HG03159 (cell line): ENCODE data around the gene TXNRD2.
"Not testable (repeated sequence)": the region's sequence is repeated elsewhere in the genome, so short reads cannot be mapped to it uniquely, and the experiment has no call there.

Source experiments
- ATAC-seq: cut with Tn5 transposase; IDR thresholded peaks from one replicate; pipeline ENCODE4 v1.9.1; 2021; ENCODE audit warnings: mild to moderate bottlenecking, moderate library complexity; ENCODE audit not compliant: unreplicated experiment

The TXNRD2 gene

DNA sequence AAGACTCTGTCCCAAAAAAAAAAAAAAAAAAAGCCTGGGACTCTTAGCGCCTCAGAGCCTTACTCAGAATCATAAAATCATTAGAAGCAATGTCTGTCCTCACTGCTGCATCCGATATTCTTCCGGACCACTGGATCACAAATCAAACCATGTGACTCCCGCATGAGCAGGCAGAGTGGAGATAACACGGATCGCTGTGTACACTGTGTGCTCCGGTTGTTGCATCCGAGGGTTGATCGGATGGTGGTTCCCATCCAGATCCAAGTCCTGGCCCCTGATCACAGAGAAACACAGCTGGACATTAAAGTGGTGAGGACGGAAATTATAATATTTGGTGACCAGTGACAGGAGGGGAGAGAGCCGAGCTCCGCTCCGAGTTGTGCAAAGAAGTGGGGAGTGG lies 9.7 kb upstream of the TXNRD2 start:
- ATAC-seq = no peak

DNA sequence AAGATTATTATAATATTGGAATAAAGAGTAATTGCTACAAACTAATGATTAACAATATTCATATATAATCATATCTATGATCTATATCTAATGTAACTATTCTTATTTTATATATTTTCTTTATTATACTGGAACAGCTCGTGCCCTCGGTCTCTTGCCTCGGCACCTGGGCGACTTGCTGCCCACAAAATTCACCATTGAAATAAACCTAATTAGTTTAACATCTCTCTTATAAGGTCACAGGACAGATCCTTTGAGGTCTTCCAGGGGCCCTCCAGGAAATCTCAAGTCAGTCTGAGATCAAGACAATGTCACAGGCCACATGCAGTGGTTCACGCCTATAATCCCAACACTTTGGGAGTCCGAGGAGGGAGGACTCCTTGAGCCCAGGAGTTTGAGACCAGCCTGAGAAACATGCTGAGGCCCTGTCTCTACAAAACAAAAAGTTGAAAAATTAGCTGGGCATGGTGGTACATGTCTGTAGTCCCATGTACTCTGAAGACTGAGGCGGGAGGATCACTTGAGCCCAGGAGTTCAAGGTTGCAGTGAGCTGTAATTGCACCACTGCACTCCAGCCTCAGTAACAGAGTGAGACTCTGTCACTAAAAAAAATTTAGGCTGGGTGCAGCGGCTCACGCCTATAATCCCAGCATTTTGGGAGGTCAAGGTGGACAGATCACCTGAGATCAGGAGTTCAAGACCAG lies 6.6 kb upstream of the TXNRD2 start:
- ATAC-seq = no peak

DNA sequence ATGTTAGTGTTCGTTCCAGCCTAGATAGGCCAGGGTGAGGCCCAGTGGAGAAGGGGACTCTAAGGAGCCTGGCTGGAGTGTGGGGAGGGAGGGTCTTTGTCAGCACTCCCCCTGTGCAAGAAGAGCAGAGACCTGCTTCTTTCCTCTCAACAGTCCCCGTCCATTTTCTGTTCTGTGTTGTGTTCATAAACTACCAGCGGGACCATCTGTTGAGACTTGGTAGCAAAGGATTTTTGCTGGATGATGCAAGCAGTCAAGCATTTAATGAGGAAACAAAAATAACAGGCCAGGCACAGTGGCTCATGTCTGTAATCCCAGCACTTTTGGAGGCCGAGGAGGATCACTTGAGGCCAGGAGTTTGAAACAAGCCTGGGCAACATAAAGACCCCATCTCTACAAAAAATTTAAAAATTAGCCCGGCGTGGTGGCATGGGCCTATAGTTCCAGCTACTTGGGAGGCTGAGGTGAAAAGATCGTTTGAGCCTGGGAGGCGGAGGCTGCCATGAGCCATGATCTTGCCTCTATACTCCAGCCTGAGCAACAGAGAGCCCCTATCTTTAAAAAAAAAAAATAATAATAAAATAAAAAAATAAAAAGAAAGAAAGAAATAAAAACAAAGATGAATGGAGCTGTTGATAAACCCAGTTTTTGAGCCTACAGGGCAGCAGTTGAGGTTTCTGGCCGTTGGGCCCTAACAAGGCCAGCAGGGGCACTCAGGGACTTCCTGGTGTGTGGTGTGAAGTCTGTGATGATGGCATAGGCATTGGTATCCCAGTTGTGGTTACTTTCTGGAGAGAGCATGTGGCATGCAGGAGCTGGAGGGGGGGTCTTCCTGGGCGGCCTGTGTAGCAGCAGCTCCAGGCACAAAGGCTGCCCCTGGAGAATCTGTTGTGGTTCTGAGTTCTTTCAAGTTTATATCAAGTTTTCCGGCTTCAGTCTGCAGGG lies 1.7 kb upstream of the TXNRD2 start:
- ATAC-seq = no peak

DNA sequence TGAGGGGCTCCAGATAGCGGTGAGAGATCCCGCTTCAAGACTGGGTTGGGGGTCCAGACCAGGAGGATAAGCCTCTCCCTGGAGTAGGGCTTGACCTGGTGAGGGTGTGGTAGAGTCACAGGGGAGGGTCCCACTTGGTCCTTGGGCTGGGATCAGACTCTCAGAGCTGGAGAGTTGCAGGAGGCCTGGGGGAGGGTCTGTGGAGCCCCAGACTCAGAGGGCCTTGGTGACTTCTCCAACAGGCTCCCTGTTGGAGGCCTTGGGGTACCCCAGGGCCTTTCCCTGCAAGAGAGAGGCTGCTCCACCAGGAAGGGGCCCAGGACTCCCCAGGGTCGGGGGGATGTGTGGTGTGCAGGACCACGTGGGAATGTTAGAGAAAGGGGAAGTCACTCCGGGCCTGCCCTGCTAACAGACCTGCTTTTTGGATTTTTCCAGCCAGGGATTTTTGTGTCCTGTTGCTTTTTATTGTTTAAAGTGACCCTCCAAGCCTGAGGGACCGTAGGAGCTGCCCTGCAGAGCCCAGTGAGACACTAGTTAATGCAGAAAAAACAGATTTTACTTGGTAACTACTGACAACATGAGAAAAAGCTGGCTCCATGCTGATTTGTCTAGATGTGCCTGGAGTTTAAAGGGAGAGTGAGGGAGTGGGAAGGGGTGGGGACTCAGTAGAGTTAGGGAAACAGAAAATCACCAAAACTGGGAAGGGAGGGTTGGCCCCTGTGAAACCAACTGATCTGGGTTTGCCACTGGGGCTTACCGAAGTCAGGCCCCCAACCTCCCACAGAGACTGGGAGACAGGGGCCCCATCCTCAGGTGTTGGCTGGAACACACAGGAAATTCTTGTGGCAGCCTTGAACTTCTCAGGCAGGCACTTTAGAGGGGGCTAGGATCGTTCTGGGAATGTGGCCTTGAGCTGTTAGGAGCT lies 801 bp upstream of the TXNRD2 start:
- no peak for ATAC-seq

DNA sequence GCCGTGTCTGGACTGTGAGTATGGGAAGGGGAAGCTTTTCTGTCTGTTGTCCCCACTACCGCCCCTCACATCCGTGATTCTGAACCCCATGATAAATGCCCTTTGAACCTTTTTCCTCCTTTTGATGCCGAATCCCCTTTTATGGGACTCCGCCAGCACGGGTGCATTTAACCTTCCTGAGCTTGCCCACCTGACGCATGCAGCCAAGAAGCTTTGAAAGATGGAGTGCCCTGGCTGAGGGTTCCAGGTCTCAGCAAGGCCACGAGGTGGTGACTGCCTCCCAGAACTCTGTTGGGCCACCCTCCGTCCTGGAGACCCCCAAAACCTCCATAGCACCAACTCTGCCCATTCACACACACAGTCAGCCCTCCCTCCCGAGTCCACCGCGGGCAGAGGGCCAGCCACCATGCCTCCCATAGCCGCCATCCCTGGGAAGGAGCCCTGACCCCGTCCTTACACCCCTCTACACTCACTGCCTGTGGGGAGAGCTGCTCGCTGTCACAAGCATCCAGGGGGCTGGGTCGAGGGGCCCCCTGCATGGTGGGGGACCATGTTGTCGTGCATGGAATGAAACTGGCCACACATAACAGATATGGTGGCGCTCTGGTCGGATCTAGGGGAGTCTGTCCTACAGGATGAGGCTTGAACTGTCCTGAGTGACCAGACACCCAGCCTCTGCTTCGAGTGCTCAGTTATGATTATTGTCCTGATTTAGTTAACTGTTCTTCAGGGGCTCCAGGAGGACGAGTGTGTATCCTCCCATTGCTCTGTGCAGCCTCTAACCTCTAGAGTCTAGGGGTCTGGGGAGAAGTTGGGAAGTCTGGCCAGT lies 868 bp downstream of the TXNRD2 start:
- no peak for ATAC-seq

DNA sequence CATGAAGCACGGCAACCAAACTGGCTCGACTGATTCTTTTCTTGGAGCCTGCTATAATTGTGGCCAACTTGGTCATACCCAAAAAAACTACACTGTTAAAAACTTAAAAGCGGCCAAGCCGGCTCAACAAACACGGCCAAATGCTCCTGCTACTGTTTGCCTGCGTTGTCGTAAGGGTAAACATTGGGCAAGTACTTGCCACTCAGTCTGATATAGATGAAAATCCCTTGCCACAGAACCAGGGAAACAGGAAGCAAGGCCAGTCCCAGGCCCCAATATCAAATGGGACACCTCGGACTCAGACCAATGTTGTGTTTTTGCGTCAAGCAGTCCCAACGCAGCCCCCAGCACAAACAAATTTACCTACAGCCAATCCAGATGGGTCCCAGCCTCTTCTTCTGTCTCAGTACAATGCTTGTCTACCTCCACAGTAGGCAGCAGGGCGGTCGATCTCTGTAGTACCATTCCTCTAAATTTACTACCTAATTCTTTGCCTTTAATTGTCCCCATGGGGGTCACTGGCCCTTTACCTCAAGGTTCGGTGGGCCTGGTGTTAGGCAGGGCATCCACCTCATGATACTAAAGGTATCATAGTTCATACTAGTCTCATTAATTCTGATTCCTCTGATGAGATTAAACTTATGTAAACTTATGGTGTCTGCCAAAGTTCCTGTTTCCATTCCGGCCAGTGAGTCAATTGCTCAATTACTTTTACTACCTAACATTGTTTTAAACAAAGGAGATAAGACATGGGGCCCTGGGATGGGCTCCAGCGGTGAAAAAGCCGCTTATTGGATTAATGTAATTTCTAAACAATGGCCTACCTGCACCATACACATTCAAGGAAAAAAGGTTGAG lies 3.8 kb downstream of the TXNRD2 start:
- no peak for ATAC-seq

DNA sequence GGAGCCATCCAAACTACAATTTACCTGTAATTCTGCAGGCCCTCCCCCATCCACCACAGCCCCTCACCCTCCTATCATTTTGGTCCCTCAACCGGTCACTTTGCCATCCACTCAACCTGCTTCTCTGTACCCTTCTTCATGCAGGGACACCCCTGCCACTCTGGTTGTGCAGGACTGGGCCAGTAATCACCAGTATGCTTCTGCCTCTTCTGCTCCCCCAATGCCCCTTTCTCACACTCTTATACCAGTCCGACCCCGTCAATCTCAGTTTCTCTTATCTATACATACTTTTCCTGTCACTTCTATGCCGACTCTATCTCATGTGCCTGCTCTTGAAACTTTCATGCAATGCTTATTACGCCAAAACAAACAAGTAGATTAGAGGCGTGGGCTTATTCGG lies 5.1 kb downstream of the TXNRD2 start:
- ATAC-seq = no peak

DNA sequence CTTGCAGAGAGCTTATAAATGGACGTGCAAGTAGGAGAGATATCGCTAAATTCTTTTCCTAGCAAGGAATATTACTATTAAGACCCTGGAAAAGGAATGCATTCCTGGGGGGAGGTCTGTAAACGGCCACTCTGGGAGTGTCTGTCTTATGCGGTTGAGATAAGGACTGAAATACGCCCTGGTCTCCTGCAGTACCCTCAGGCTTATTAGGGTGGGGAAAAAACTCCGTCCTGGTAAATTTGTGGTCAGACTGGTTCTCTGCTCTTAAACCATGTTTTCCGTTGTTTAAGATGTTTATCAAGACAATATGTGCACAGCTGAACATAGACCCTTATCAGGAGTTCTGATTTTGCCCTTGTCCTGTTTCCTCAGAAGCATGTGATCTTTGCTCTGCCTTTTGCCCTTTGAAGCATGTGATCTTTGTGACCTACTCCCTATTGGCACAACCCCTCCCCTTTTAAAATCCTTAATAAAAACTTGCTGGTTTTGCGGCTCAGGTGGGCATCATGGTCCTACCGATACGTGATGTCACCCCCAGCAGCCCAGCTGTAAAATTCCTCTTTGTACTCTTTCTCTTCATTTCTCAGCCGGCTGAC lies 6.4 kb downstream of the TXNRD2 start:
- not testable (repeated sequence) for ATAC-seq

DNA sequence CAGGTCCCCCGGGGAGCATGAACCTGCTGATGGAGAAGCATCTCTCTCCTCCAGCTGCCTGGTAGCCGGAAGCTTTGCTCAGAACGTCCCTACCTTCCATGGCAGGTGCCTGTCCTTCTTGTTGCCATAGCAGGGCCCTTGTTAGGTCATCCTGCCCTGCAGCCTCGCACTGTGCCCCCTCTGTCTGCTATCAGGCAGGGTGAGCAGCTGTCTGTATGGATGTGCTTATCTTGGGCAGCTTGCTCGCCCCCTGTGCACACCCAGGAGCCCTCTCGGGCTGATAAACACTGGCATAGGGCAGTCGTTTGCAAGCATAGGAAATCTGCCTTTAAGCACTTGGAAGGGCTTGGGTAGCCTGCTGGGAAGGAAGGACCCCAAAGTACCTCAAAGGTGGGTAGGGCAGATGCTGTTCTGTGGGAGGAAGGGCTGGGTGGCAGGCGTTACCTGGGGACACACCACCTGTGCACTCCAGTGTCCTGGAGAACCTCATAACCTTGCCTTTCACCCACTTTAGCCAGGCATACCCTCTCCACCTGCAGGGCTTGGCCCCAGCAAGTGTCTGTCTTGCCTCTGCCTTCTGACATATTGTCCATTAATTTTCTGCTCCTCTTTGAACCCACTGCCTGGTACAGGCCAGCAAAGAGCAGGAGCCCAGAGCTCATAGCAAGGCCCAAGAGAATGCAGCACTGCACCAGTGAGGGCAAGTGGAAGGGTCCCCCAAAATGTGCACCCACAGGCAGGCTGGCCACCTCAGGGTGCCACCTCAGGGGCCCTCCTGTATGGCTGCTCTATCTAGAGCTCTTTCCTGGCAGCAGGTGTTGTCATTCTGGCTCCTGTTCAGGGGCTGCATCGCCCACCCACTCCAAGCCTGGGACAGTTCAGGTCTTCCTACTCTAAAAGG lies 8.0 kb downstream of the TXNRD2 start:
- ATAC-seq = no peak

DNA sequence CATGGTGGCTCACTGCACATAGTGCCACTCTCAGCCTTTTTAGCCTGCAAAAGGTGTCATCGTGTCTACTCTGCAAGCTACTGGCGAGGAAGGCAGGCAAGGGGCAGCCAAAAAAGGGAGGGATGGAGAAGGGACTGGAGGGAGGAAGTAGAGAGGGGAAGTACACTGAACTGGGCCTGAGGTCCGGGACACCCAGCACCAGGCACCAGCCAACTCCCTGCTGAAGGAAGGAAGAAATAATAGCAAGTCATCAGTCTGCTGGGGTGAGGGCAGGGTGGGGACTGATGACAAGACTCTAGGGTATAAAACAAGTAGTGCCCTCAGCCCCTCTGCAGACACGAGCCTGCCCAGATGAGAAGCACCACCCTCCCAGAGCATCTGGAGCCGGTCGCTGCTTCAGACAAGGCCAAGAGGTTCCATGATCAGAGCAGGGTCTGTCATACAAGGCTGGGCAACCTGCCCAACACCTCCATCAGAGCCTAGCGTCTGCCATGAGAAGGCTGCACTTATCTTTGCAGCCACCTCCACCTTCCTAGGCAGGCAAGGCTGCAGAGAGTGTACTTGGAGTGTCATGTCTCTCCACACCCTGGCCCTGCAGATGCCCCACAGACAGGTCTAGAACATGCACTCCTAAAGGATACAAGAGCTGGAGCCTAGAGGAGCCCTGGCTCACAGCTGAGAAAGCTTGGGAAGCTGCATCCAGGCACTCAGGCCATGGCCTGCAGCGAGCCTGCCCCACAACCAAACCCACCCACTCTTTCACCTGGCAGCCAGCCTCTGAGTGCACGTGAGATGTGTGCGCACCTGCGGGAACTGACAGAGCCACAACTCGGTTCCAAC lies 9.0 kb downstream of the TXNRD2 start:
- no peak for ATAC-seq

DNA sequence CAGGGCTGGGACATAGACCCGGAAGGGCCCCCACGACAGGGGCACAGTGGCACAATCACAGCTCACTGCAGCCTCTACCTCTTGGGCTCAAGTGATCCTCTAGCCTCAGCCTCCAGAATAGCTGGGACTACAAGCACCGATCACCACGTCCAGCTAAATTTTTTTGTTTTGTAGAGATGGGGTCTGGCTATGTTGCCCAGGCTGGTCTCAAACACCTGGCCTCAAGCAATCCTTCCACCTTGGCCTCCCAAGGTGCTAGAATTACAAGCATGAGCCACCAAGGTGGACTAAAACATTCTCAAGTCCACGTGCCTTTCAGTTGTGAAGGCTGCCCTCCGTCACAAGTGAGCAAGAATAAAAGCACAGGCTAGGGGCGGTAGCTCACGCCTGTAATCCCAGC lies 10.1 kb downstream of the TXNRD2 start:
- ATAC-seq = no peak

DNA sequence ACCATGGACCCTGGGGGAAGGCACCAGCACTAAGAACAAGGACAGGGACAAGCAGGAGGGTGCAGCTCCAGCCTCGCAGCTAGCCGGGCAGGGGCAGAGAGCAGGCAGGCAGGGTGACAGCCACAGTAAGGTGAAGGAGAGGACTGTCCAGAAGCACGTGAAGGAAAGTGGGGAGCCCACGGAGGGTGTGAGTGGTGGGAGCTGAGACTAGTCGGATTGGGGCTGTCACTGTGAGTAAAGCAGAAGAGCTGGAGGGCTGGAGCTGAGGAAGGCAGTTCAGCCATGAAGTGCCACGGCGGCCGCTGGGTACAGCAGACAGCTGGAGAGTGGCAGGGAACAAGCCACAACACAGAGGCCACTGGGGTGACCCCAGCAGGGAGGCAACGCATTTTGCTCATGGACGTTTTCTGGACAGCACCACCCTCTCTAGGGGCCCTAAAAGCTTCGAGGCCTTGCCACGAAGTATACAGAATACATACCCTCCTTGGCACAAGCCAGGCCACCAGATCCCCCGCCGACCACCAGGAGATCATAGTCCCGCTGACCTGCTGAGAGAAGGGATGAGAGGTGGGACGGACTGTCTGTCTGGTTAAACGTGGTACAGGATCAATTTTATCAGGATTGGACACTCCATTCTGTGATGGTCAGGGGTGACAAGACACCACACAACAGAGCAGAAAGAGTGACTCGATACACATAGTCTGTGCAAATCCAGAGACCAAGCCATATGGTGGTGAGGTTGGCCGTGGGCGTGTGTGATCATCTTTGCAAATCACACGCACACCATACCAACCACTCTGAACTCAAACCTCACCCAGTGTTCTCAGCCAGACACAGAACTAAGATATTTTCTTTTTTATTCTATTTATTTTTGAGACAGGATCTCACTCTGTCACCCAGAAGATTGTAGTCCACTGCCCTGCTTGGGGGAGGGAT lies 10.8 kb downstream of the TXNRD2 start:
- no peak for ATAC-seq

DNA sequence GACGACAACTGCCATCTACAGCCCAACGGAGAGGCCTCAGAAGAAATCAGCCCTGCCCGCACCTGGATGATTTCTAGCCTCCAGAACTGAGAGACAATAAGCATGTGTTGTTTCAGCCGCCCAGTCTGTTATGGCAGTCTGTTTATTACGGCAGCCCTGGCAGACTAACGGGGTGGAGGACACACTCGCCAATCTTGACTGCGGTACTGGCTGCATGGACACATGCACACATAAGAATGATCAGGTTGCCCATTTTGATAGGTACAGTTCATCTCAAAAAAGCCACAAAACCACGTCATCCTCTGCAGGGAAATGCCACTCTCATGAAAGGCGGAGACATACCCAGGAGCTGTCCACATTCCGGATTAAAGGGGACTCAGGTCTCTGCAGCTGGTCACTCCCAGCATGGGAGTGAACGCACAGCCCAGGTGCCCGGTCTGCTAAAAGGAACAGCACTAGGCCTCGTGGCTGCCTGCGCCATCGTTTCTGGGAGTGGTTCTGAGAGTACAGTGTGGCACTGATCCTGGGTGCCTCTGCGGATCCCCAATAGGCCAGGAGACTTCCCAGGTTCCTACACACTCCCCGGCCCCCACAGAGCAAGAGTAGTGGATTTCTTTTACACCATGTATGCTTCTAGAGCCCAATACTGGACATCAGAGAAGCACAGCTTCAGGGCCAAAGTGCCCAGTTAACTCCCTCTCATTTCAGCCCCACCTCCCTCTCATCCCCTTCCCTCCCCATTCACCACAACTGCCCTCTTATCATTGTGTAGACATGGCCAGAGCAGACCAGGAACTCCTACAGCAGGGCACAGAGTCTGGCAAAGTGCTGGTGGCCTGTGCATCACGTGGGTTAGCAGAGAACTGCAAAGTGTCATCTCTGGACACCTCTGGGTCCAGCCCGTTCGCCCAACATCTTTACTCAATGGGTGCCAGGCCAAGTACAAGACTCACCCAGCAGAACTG lies 11.8 kb downstream of the TXNRD2 start:
- ATAC-seq = no peak

DNA sequence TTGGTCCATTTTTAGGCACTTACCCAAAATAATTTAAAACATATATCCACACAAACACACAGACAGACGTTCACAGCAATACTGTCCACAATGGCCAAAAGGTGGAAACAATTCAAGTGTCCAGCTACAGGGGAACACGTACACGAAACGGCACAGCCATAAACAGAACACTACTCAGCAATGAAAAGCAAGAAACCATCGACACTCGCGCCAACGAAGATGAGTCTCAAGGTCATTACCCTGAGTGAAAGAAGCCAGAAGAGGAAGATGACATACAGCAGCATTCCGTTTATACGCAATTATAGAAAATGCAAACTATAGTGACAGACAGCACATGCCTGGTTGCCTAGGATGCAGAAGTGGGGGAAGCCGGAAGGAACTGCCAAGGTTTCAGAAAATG lies 13.4 kb downstream of the TXNRD2 start:
- no peak for ATAC-seq

DNA sequence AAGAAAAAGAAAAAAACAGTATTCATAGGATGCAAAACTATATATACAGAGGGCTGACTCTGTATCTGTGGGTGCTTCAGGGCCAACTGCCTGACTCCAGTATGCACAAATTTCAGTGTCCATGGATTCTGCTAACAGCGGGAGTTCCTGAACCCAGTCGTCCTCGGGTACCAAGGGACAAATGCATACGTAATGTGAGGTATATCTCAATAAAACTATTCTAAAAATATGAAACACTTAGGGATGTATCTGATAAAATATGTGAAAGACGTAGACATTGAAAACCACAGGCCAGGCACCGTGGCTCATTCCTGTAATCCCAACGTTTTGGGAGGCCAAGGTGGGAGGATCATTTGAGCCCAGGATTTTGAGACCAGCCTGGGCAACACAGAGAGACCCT lies 13.9 kb downstream of the TXNRD2 start:
- ATAC-seq = no peak
